Adrenal gland (tissue), 19 donors: ENCODE measurements around the gene TAS2R5. TPM values are rescaled to one million over a fixed set of nuclear protein-coding genes. Genes with fewer than 3 reads are reported as not detected.
"Not testable (repeated sequence)": the region's sequence is repeated elsewhere in the genome, so short reads cannot be mapped to it uniquely, and the experiment has no call there.

Source experiments
- DNase-seq, 7 donors: peaks; one replicate each; pipeline ENCODE4 v3.0.0-alpha.2; 2019 to 2020
- H3K27ac ChIP-seq, 5 donors: fragments of 200-600 bp; sonication (generic) in 4 of 5; 1 replicate in 3 of 5; 2 replicates in 2 of 5; pipeline versions ENCODE4 v1.5.1 to v1.8.0; 2016 to 2020; ENCODE audit warnings: mild to moderate bottlenecking in 1 of 5
- H3K27me3 ChIP-seq: fragments of 200-600 bp; 2 replicates; pipeline ENCODE4 v1.8.0; 2021
- H3K36me3 ChIP-seq, 2 donors: fragments of 200-600 bp; replicated peaks in 1 of 2; 1 replicate in 1 of 2; 2 replicates in 1 of 2; pipeline versions ENCODE4 v1.5.1 to v1.8.0; 2018 to 2022
- H3K4me1 ChIP-seq, 2 donors: fragments of 200-600 bp; replicated peaks in 1 of 2; 1 replicate in 1 of 2; 2 replicates in 1 of 2; pipeline versions ENCODE4 v1.5.1 to v1.8.0; 2018 to 2021
- H3K4me3 ChIP-seq, 4 donors: fragments of 200-600 bp; sonication (generic) in 3 of 4; one replicate each; pipeline ENCODE4 v1.5.1; 2016 to 2018
- H3K9me3 ChIP-seq, 3 donors: fragments of 200-600 bp; sonication (generic) in 1 of 3; replicated peaks in 1 of 3; 1 replicate in 2 of 3; 2 replicates in 1 of 3; pipeline versions ENCODE4 v1.5.1 to v1.8.0; 2016 to 2021
- POLR2A ChIP-seq, 2 donors: fragments of 450-650 bp; IDR thresholded peaks; one replicate each; pipeline ENCODE4 v1.6.1; 2017; ENCODE audit warnings: antibody characterized with exemption in 2 of 2, mild to moderate bottlenecking in 2 of 2, moderate library complexity in 1 of 2
- WGBS, 4 donors: extraction: QIAGEN DNeasy Blood & Tissue Kit in 2 of 4; methylation state at CpG; one replicate each; pipeline versions ENCODE4 v1.1.5 to v1.1.7; 2013 to 2017; 5-methylcytosine and 5-hydroxymethylcytosine counted together
- intact Hi-C, 2 donors: fragments of 100-400 bp; cut with DNase I; formaldehyde crosslinking; loops; one replicate each; pipeline versions ENCODE4 v1.14.1 to v1.15.0; 2022 to 2023
- long read RNA-seq, 10 donors: library from polyadenylated mRNA in 3 of 10; unstranded in 2 of 10; stranded (forward) in 1 of 10; transcript quantifications; one replicate each; pipeline ENCODE4 v2.0.0 and lab custom pipeline, GENCODE V29; 2021 to 2026
- polyA plus RNA-seq, 3 donors: library from polyadenylated mRNA; stranded (reverse); fragments of 200-250 nt in 2 of 3; fragments of 350-450 nt in 1 of 3; fragmentation: Illumina TruSeq in 1 of 3; extraction: RNeasy Lipid Tissue Mini Kit (QIAGEN cat#74804) in 1 of 3; gene quantifications; one replicate each; pipeline ENCODE4 v1.2.3, GENCODE V29; 2013 to 2014
- total RNA-seq, 9 donors: library from RNA; depleted of rRNA in 4 of 9; stranded (reverse); fragments of >200 nt in 4 of 9; fragments of 120-200 nt in 1 of 9; fragmentation: NEBNext Ultra II Directional in 1 of 9; extraction: Animal tissue kit (Norgen Biotek cat#: 25700) in 1 of 9; gene quantifications; one replicate each; pipeline versions ENCODE4 v1.1.0 to v1.2.4, GENCODE V29; 2013 to 2023
- TF ChIP-seq, protein P1 (sequence below), 6 experiments: fragments of 450-650 bp in 4 of 6; fragments of 200-600 bp in 2 of 6; sonication (generic) in 1 of 6; IDR thresholded peaks; 1 replicate in 5 of 6; 2 replicates in 1 of 6; pipeline versions ENCODE4 v1.5.1 to v1.8.0; 2016 to 2021; ENCODE audit warnings: antibody characterized with exemption in 6 of 6, mild to moderate bottlenecking in 2 of 6, moderate library complexity in 1 of 6
- donor health status: healthy with polysubstance abuse.
- donor health status: Bipolar disorder and iron deficiency.
- donor health status: DM: yes; HTN: yes; CAD: no.
- donor health status: DM: no; HTN: no; CAD: no.
- donor health status: DM: no; HTN: no; CAD: no.
- donor health status: DM: yes; HTN: yes; CAD: no.

The TAS2R5 gene
- total RNA-seq (1 to 10 TPM in 2 of 9 donors, under 1 TPM in 5, not detected in 2; 0.43 to 4.5 (median 0.61) TPM), polyA plus RNA-seq (under 1 TPM; 0.31 to 0.47 (median 0.32) TPM)
- long read RNA-seq, donor 1: 0 reads
- long read RNA-seq, donor 2, partial matches to known transcripts: 0 of 1 reads
- long read RNA-seq, donor 2, other reads (novel, unspliced or antisense): 0 of 1 reads
- long read RNA-seq, donor 3: 0 reads
- long read RNA-seq, donor 4: 0 reads
- long read RNA-seq, donor 5: 0 reads
- long read RNA-seq, donor 6: 0 reads
- long read RNA-seq, donor 7: 0 reads
- long read RNA-seq, donor 8: 0 reads
- long read RNA-seq, donor 9, partial matches to known transcripts: 0 of 1 reads
- long read RNA-seq, donor 9, other reads (novel, unspliced or antisense): 0 of 1 reads
- long read RNA-seq, donor 10: 0 reads

GRCh38 chr7:141789917-141790316 lies at the start of gene TAS2R5:
TAS2R5 (plus strand) TSS chr7:141790217; CDS start chr7:141790362, 145 bp downstream.
- DNase-seq: no peak
- no peak within 1 kb of the TSS for H3K4me3 ChIP-seq
- H3K9me3 ChIP-seq: no peaks in the 10 kb centered on the region
- no peak for TF ChIP-seq POLR2A (IDR thresholded peaks at IDR 0.05)
- TF ChIP-seq, protein P1, sequence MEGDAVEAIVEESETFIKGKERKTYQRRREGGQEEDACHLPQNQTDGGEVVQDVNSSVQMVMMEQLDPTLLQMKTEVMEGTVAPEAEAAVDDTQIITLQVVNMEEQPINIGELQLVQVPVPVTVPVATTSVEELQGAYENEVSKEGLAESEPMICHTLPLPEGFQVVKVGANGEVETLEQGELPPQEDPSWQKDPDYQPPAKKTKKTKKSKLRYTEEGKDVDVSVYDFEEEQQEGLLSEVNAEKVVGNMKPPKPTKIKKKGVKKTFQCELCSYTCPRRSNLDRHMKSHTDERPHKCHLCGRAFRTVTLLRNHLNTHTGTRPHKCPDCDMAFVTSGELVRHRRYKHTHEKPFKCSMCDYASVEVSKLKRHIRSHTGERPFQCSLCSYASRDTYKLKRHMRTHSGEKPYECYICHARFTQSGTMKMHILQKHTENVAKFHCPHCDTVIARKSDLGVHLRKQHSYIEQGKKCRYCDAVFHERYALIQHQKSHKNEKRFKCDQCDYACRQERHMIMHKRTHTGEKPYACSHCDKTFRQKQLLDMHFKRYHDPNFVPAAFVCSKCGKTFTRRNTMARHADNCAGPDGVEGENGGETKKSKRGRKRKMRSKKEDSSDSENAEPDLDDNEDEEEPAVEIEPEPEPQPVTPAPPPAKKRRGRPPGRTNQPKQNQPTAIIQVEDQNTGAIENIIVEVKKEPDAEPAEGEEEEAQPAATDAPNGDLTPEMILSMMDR (IDR thresholded peaks at IDR 0.05): no peak
- WGBS, 4 donors: 75 to 86% (median 86%) methylated on average over 5 of the region's 5 CpGs
- no peaks in the 10 kb centered on the region for H3K4me1 ChIP-seq
- intact Hi-C loops: no loop called here
- no peaks in the 10 kb centered on the region for H3K27me3 ChIP-seq
- no peaks in the 10 kb centered on the region for H3K36me3 ChIP-seq
- H3K27ac ChIP-seq: no peak within 1 kb of the TSS

DNA sequence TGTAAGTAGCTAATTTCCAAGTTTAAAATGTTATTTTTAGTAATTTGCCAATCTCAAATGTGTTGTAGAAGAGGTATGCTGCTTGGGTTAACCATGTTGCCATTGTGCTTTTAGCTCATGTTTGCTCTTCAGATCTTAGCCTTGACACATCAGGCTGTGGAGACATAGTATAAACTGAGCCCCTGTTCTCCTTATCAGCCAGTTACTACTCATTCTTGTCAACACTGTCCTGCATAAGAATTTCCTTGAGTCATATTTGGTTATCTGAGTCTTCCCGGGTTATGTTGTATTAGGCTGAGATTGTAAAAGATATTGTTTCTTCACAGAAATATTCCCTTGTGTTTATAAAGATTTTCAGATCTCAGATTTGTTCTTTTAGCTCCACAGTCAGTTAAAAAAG lies 47.8 kb upstream of the TAS2R5 start:
- Histone ChIP-seq H3K9me3 (no peaks in the 10 kb centered on the region), H3K27ac (no peak overlapping the region), H3K4me1 (peaks cover 8 to 24% of the 10 kb centered on the region in 2 donors), H3K4me3 (no peak overlapping the region), H3K27me3 (no peaks in the 10 kb centered on the region), H3K36me3 (peaks cover 0 to 64% of the 10 kb centered on the region in 2 donors)
- intact Hi-C loops: no loop called here
- no peak for DNase-seq
- 39 to 62% (median 46%) methylated on average over 1 of the region's 1 CpG for WGBS, 4 donors
- TF ChIP-seq, protein P1 (IDR thresholded peaks at IDR 0.05): no peak
- TF ChIP-seq POLR2A (IDR thresholded peaks at IDR 0.05): no peak

- intact Hi-C loops: no loop called here
- Histone ChIP-seq H3K36me3 (peaks cover 0 to 83% of the 10 kb centered on the region in 2 donors), H3K27ac (no peak overlapping the region), H3K4me1 (peaks cover 1 to 15% of the 10 kb centered on the region in 2 donors), H3K4me3 (no peak overlapping the region), H3K27me3 (no peaks in the 10 kb centered on the region), H3K9me3 (no peaks in the 10 kb centered on the region)
- DNase-seq: no peak
- WGBS, 4 donors: 81 to 86% (median 84%) methylated on average over 2 of the region's 2 CpGs
- TF ChIP-seq, protein P1 (IDR thresholded peaks at IDR 0.05): no peak
- TF ChIP-seq POLR2A (IDR thresholded peaks at IDR 0.05): no peak
Measured at GRCh38 chr7:141744131-141744530, 45.9 kb upstream of the TAS2R5 start.

DNA sequence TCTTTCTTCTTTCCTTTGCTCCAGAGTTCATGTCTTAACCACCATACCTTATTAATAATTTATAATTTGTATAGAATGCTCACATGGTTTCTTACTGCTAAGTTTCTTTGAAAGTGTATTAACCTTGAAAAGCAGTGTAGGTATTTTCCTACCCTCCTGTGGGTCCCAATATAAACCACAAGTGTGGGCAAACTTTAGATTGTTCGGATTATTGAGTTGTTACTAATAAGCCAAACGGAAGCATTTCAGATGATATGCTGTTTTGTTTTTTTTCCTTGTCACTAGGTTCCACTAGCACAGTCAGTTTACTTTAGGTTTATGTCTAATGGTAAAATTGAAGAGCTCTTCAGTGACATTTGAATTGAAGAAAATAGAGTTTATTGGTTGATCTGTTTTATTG lies 41.6 kb upstream of the TAS2R5 start:
- no peak overlapping the region for H3K4me3 ChIP-seq
- no peaks in the 10 kb centered on the region for H3K27me3 ChIP-seq
- peaks cover 0 to 85% of the 10 kb centered on the region in 2 donors for H3K36me3 ChIP-seq
- no peaks in the 10 kb centered on the region for H3K4me1 ChIP-seq
- H3K27ac ChIP-seq: no peak overlapping the region
- DNase-seq: no peak
- no peak for TF ChIP-seq POLR2A (IDR thresholded peaks at IDR 0.05)
- TF ChIP-seq, protein P1 (IDR thresholded peaks at IDR 0.05): no peak
- peaks cover 0 to 17% (median 0%) of the 10 kb centered on the region in 3 donors for H3K9me3 ChIP-seq
- WGBS, 4 donors: 94 to 97% (median 95%) methylated on average over 2 of the region's 2 CpGs
- intact Hi-C loops: no loop called here

DNA sequence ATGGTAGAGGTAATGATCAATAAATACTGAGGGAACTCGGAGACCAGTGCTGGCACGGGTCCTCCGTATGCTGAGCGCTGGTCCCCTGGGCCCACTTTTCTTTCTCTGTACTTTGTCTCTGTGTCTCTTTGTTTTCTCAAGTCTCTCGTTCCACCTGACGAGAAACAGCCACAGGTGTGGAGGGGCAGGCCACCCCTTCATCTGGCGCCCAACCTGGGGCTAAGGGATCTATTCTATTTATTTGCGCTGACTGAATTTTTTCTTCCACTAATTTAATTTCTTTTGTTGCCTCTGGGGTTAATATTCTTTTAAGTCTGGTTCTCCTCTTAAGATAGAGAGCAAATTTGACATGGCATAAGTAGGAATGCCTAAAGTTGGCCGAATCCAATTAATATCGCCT lies 38.1 kb upstream of the TAS2R5 start:
- H3K4me1 ChIP-seq, intact Hi-C loops, DNase-seq, H3K4me3 ChIP-seq, H3K27me3 ChIP-seq, H3K27ac ChIP-seq: not testable (repeated sequence)
- H3K9me3 ChIP-seq: peaks cover 0 to 17% (median 0%) of the 10 kb centered on the region in 3 donors
- WGBS, 4 donors: 98% methylated on average over 10 of the region's 10 CpGs
- peaks cover 0 to 54% of the 10 kb centered on the region in 2 donors for H3K36me3 ChIP-seq
